Subcutaneous adipose tissue (tissue), 4 donors: ENCODE measurements around the gene GATA5. TPM values are rescaled to one million over a fixed set of nuclear protein-coding genes. Genes with fewer than 3 reads are reported as not detected.

Source experiments
- CTCF ChIP-seq: fragments of 450-650 bp; IDR thresholded peaks from one replicate; pipeline ENCODE4 v1.5.1; 2016; ENCODE audit warnings: low read depth, mild to moderate bottlenecking, control low read depth, antibody characterized with exemption, moderate library complexity
- total RNA-seq, 4 donors: library from RNA; depleted of rRNA; stranded (reverse); fragments of >200 nt; gene quantifications; one replicate each; pipeline ENCODE4 v1.1.0, GENCODE V29; 2016

Gene GATA5
- total RNA-seq, 4 donors from 2014 or later = not detected

- TF ChIP-seq CTCF = no peak
Observed at GRCh38 chr20:62481425-62482145, 5.8 kb upstream of the GATA5 start.

- no peak for TF ChIP-seq CTCF
Observed at GRCh38 chr20:62480318-62480717, 4.5 kb upstream of the GATA5 start.

GRCh38 chr20:62479656-62480055, 3.9 kb upstream of the GATA5 start:
- no peak for TF ChIP-seq CTCF

GRCh38 chr20:62479156-62479555, 3.4 kb upstream of the GATA5 start:
- no peak for TF ChIP-seq CTCF

- TF ChIP-seq CTCF = no peak
Observed at GRCh38 chr20:62477669-62478455, 2.1 kb upstream of the GATA5 start.

- no peak for TF ChIP-seq CTCF
Observed at GRCh38 chr20:62476056-62476838, 452 bp upstream of the GATA5 start.
